GM23248 (cell line): ENCODE measurements around the gene ZNF165. TPM values are rescaled to one million over a fixed set of nuclear protein-coding genes. Genes with fewer than 3 reads are reported as not detected.
"Not testable (repeated sequence)": the region's sequence is repeated elsewhere in the genome, so short reads cannot be mapped to it uniquely, and the experiment has no call there.

Source experiments
- DNase-seq: peaks from one replicate; pipeline ENCODE4 v3.0.0-alpha.2; 2015
- H2AFZ ChIP-seq: fragments of 200-600 bp; sonication (generic); 2 replicates; pipeline ENCODE4 v1.6.1; 2016; ENCODE audit warnings: antibody characterized with exemption
- H3F3A ChIP-seq: fragments of 200-600 bp; sonication (generic); 2 replicates; pipeline ENCODE4 v1.6.1; 2016; ENCODE audit warnings: mild to moderate bottlenecking, antibody characterized with exemption, mixed run types; ENCODE audit not compliant: insufficient read depth
- H3K27ac ChIP-seq: fragments of 200-600 bp; sonication (generic); 2 replicates; pipeline ENCODE4 v1.5.1; 2016; ENCODE audit warnings: mild to moderate bottlenecking
- H3K27me3 ChIP-seq: fragments of 200-600 bp; sonication (generic); replicated peaks from 2 replicates; pipeline ENCODE4 v1.6.1; 2016; ENCODE audit warnings: mild to moderate bottlenecking; ENCODE audit not compliant: insufficient read depth
- H3K36me3 ChIP-seq: fragments of 200-600 bp; sonication (generic); 2 replicates; pipeline ENCODE4 v1.6.1; 2016; ENCODE audit warnings: low read depth, mild to moderate bottlenecking
- H3K4me1 ChIP-seq: fragments of 200-600 bp; sonication (generic); 2 replicates; pipeline ENCODE4 v1.6.1; 2016; ENCODE audit warnings: mild to moderate bottlenecking; ENCODE audit not compliant: insufficient read depth
- H3K4me2 ChIP-seq: fragments of 200-600 bp; sonication (generic); one replicate; pipeline ENCODE4 v1.6.1; 2016; ENCODE audit warnings: mild to moderate bottlenecking; ENCODE audit not compliant: unreplicated experiment
- H3K4me3 ChIP-seq: fragments of 200-600 bp; sonication (generic); 2 replicates; pipeline ENCODE4 v1.5.1; 2016; ENCODE audit warnings: mild to moderate bottlenecking
- H3K79me2 ChIP-seq: fragments of 200-600 bp; sonication (generic); 2 replicates; pipeline ENCODE4 v1.6.1; 2016; ENCODE audit warnings: mild to moderate bottlenecking; ENCODE audit not compliant: insufficient read depth
- H3K9ac ChIP-seq: fragments of 200-600 bp; sonication (generic); 2 replicates; pipeline ENCODE4 v1.6.1; 2016; ENCODE audit warnings: mild to moderate bottlenecking
- H3K9me2 ChIP-seq: fragments of 200-600 bp; sonication (generic); 2 replicates; pipeline ENCODE4 v1.6.1; 2016; ENCODE audit warnings: mixed run types, mild to moderate bottlenecking, moderate library complexity; ENCODE audit not compliant: insufficient read depth
- H3K9me3 ChIP-seq: fragments of 200-600 bp; sonication (generic); one replicate; pipeline ENCODE4 v1.6.1; 2017; ENCODE audit warnings: low read depth
- H4K20me1 ChIP-seq: fragments of 200-600 bp; sonication (generic); 2 replicates; pipeline ENCODE4 v1.6.0; 2016; ENCODE audit not compliant: insufficient read depth
- EZH2 ChIP-seq: fragments of 200-600 bp; sonication (generic); IDR thresholded peaks from 2 replicates; pipeline ENCODE4 v1.6.1; 2018; ENCODE audit warnings: antibody characterized with exemption, mild to moderate bottlenecking; ENCODE audit not compliant: insufficient read depth, poor library complexity, severe bottlenecking
- EZH2phosphoT487 ChIP-seq: fragments of 200-600 bp; sonication (generic); IDR thresholded peaks from 2 replicates; pipeline ENCODE4 v1.6.1; 2018; ENCODE audit warnings: antibody characterized with exemption, moderate library complexity, mild to moderate bottlenecking, low read depth; ENCODE audit not compliant: insufficient read depth
- WGBS, 2 experiments: methylation state at CpG; one replicate each; pipeline ENCODE4 v1.1.6; 2015 to 2017; ENCODE audit warnings: low lambda C conversion rate in 2 of 2, low coverage in 1 of 2; ENCODE audit errors: missing lambda C conversion rate in 2 of 2; 5-methylcytosine and 5-hydroxymethylcytosine counted together
- in situ Hi-C: fragments of 300-500 bp; cut with MboI; formaldehyde crosslinking; loops from 2 replicates; pipeline ENCODE4 v1.15.0; 2020
- polyA plus RNA-seq: library from polyadenylated mRNA; unstranded; fragments of >200 nt; fragmentation: Nextera tagmentation; extraction: Ambion mirVana; gene quantifications from 2 replicates; pipeline ENCODE4 v1.2.1, GENCODE V29; 2016
- total RNA-seq: library from RNA; depleted of rRNA; stranded (reverse); fragments of >200 nt; shearing (Covaris generic); gene quantifications from 2 replicates; pipeline ENCODE4 v1.2.3, GENCODE V29; 2014

ZNF165 gene
- total and polyA plus RNA-seq, 2 experiments from 2014 or later = 0.41 to 0.86 TPM

GRCh38 chr6:28082939-28083338 lies 2.6 kb downstream of the ZNF165 start:
- no peak overlapping the region for H3K27ac ChIP-seq
- H3K9ac ChIP-seq = no peak overlapping the region
- H3K79me2 ChIP-seq = no peaks in the 10 kb centered on the region
- H3F3A ChIP-seq = no peaks in the 10 kb centered on the region
- no peaks in the 10 kb centered on the region for H3K9me3 ChIP-seq
- H4K20me1 ChIP-seq = no peaks in the 10 kb centered on the region
- in situ Hi-C loops = no loop called here
- DNase-seq = peak; percentile 18
- TF ChIP-seq EZH2phosphoT487 (no peak), EZH2 (no peak)
- H2AFZ ChIP-seq = no peak overlapping the region
- H3K27me3 ChIP-seq = no peaks in the 10 kb centered on the region
- no peak overlapping the region for H3K4me3 ChIP-seq
- H3K36me3 ChIP-seq = no peaks in the 10 kb centered on the region
- no peaks in the 10 kb centered on the region for H3K9me2 ChIP-seq
- H3K4me2 ChIP-seq = no peak overlapping the region
- no peaks in the 10 kb centered on the region; the same call in 1 of the 2 replicates for H3K4me1 ChIP-seq

GRCh38 chr6:28089054-28089453 lies 8.7 kb downstream of the ZNF165 start:
- no peaks in the 10 kb centered on the region for H3K9me2 ChIP-seq
- no peaks in the 10 kb centered on the region for H3F3A ChIP-seq
- TF ChIP-seq EZH2phosphoT487 (no peak), EZH2 (no peak)
- H3K4me1 ChIP-seq = no peaks in the 10 kb centered on the region
- H2AFZ ChIP-seq = no peak overlapping the region
- 75 to 76% methylated on average over 5 of the region's 5 CpGs for WGBS, 2 experiments
- no peak overlapping the region for H3K27ac ChIP-seq
- 0 out of 2 replicates have a peak, but pooled peaks cover 4% of the 10 kb centered on the region for H3K36me3 ChIP-seq
- no peaks in the 10 kb centered on the region for H3K27me3 ChIP-seq
- H3K4me2 ChIP-seq = no peak overlapping the region
- no peaks in the 10 kb centered on the region for H3K79me2 ChIP-seq
- no peaks in the 10 kb centered on the region for H4K20me1 ChIP-seq
- H3K9ac ChIP-seq = no peak overlapping the region
- DNase-seq = no peak
- no peak overlapping the region for H3K4me3 ChIP-seq
- no peaks in the 10 kb centered on the region for H3K9me3 ChIP-seq
- in situ Hi-C loops = no loop called here

GRCh38 chr6:28090917-28091586 lies 10.7 kb downstream of the ZNF165 start:
- Histone ChIP-seq H3F3A (no peaks in the 10 kb centered on the region), H3K27me3 (no peaks in the 10 kb centered on the region), H3K9me2 (no peaks in the 10 kb centered on the region), H2AFZ (peak overlapping the region; percentile 91), H3K4me3 (peak overlapping the region; percentile 70), H3K27ac (no peak overlapping the region), H3K79me2 (no peaks in the 10 kb centered on the region), H4K20me1 (no peaks in the 10 kb centered on the region), H3K9me3 (no peaks in the 10 kb centered on the region), H3K9ac (peak overlapping the region; percentile 46), H3K4me1 (no peaks in the 10 kb centered on the region), H3K4me2 (peak overlapping the region; percentile 60), H3K36me3 (0 out of 2 replicates have a peak, but pooled peaks cover 4% of the 10 kb centered on the region)
- in situ Hi-C loops = no loop called here
- WGBS, 2 experiments = 9 to 10% methylated on average over 31 to 33 of the region's 33 CpGs
- no peak for TF ChIP-seq EZH2
- no peak for TF ChIP-seq EZH2phosphoT487
- DNase-seq = peak; percentile 48

GRCh38 chr6:28102222-28102621 lies 21.9 kb downstream of the ZNF165 start:
- H3K9me2 ChIP-seq, DNase-seq, in situ Hi-C loops: not testable (repeated sequence)

GRCh38 chr6:28102699-28103098 lies 22.3 kb downstream of the ZNF165 start:
- H3K27ac ChIP-seq, H3K4me2 ChIP-seq, H4K20me1 ChIP-seq, in situ Hi-C loops, H3K9me3 ChIP-seq, H3K4me3 ChIP-seq, H3K79me2 ChIP-seq, H3K36me3 ChIP-seq, H3K9me2 ChIP-seq, H3K9ac ChIP-seq, DNase-seq, H2AFZ ChIP-seq, H3K27me3 ChIP-seq, H3K4me1 ChIP-seq: not testable (repeated sequence)
- H3F3A ChIP-seq = peaks cover 18% of the 10 kb centered on the region

More at GRCh38 chr6:28102222-28102621, 21.9 kb downstream of the ZNF165 start:
- H3K4me1 ChIP-seq, H3K27ac ChIP-seq, H3K36me3 ChIP-seq, H3K27me3 ChIP-seq, H2AFZ ChIP-seq, H3K4me2 ChIP-seq, H3K79me2 ChIP-seq, H3K4me3 ChIP-seq, H3K9ac ChIP-seq, H4K20me1 ChIP-seq, H3K9me3 ChIP-seq: not testable (repeated sequence)
- H3F3A ChIP-seq = peaks cover 18% of the 10 kb centered on the region
- WGBS, 2 experiments = 59 to 68% methylated on average over 7 of the region's 7 CpGs
